Fibroblast of the aortic adventitia (primary cell): ENCODE results near the gene ARIH1. TPM values are rescaled to one million over a fixed set of nuclear protein-coding genes. Genes with fewer than 3 reads are reported as not detected.

Experiments
- DNase-seq: peaks from one replicate; pipeline ENCODE4 v3.0.0-alpha.2; 2010; ENCODE audit warnings: low read depth
- H3K4me3 ChIP-seq: 2 replicates; pipeline ENCODE4 v1.5.1; 2011; ENCODE audit warnings: low read depth, mild to moderate bottlenecking, control low read depth, low read length, moderate library complexity
- total RNA-seq: library from RNA; depleted of rRNA; stranded (reverse); fragments of >200 nt; gene quantifications from 2 replicates; pipeline ENCODE4 v1.2.3, GENCODE V29; 2012; ENCODE audit warnings: low replicate concordance
- TF ChIP-seq, protein P1 (sequence below): IDR thresholded peaks from 2 replicates; pipeline ENCODE4 v1.5.1; 2011; ENCODE audit warnings: mild to moderate bottlenecking, low read length, control low read depth, inconsistent platforms; ENCODE audit not compliant: insufficient read depth

ARIH1 gene
- total RNA-seq, 1 donor = 51.1 TPM

DNA sequence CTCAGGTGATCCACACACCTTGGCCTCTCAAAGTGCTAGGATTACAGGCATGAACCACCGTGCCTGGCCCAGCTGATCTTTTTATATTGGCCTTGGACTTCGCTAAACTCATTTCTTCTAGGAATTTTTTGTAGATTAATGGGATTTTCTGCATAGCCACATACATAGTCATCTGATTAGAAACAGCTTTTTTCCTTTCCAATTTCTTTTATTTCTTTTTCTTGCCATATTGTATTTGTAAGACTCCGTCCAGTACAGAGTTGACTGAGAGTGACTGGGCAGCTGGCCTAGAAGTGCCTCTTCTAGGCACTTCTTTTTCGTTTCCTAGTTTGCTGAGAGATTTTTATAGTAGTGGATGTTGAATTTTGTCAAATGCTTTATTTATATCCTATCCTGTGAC lies 37.4 kb downstream of the ARIH1 start:
- DNase-seq = peak; percentile 73

DNA sequence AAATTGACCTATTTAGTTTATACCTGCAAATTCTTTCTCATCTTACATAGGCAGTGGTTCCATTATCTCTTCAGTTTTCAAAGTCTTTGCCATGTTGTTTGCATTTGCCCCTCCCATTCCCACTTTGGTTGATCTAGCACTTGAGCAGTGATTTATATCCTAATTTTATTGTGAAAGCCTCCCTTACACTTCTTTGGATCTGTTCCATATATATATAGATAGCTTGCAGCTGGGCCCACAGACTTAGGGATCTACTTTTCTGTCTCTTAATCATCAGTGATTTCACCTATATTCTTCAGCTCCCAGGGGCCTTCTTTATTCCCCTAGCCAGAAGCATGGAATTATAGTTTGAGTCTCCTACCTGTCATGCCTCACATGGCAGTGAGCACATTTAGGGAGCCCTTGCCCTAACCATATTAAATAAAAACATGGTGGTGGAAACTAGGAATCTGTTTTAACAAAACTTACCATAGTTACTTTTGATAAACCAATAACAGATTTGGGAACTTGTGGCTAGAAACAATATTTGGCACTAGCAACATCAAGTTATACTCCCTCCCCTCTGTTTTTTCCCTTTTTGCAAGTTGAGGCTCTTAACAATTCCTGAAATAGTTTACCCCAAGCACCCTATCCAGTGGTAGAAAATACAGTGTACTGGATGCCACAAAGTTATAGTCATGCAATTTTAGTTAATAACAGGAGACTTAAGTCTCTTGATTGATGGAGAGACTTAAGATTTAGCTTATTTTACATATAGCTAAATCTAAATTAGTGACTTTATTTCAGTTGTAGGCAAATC lies 41.7 kb downstream of the ARIH1 start:
- TF ChIP-seq, protein P1, sequence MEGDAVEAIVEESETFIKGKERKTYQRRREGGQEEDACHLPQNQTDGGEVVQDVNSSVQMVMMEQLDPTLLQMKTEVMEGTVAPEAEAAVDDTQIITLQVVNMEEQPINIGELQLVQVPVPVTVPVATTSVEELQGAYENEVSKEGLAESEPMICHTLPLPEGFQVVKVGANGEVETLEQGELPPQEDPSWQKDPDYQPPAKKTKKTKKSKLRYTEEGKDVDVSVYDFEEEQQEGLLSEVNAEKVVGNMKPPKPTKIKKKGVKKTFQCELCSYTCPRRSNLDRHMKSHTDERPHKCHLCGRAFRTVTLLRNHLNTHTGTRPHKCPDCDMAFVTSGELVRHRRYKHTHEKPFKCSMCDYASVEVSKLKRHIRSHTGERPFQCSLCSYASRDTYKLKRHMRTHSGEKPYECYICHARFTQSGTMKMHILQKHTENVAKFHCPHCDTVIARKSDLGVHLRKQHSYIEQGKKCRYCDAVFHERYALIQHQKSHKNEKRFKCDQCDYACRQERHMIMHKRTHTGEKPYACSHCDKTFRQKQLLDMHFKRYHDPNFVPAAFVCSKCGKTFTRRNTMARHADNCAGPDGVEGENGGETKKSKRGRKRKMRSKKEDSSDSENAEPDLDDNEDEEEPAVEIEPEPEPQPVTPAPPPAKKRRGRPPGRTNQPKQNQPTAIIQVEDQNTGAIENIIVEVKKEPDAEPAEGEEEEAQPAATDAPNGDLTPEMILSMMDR = no peak
- no peak overlapping the region for H3K4me3 ChIP-seq
- DNase-seq = peak; percentile 25

More for the DNA sequence above, 37.4 kb downstream of the ARIH1 start:
- TF ChIP-seq, protein P1 = no peak
- no peak overlapping the region for H3K4me3 ChIP-seq

DNA sequence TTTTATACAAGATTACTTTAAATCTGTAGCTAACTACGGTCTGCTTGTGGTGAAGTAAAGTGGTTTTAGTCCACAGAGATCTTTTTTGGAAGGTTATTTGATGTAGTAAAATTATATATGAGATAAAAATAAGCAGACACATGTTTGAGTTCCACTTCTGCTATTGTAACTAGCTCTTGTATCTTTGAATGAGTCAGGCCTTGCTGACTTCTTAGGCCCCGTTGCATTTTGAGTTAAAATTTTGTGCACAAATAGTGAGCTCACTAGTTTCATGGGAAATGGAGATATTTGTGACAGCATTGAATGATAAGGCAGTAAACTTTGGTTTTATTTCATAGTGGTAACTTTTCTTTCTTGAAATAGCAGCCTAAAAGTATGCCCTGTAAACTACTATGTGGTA lies 42.6 kb downstream of the ARIH1 start:
- no peak overlapping the region for H3K4me3 ChIP-seq
- TF ChIP-seq, protein P1 = no peak
- no peak for DNase-seq

DNA sequence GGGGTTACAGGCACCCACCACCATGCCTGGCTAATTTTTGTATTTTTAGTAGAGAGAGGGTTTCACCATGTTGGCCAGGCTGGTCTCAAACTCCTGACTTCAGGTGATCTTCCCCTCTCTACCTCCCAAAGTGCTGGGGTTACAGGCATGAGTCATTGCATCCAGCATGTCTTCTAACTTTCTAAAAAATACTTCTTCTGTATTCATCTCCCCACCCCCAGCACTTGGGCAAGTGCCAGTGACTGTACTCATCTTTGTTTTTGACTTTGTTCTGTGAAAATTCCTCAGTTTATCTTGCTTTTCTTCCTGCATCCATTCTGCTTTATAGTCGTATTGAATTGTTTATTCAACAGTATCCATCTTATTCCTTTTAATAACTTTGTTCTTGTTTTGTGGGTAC lies 47.6 kb downstream of the ARIH1 start:
- DNase-seq = peak; percentile 8

DNA sequence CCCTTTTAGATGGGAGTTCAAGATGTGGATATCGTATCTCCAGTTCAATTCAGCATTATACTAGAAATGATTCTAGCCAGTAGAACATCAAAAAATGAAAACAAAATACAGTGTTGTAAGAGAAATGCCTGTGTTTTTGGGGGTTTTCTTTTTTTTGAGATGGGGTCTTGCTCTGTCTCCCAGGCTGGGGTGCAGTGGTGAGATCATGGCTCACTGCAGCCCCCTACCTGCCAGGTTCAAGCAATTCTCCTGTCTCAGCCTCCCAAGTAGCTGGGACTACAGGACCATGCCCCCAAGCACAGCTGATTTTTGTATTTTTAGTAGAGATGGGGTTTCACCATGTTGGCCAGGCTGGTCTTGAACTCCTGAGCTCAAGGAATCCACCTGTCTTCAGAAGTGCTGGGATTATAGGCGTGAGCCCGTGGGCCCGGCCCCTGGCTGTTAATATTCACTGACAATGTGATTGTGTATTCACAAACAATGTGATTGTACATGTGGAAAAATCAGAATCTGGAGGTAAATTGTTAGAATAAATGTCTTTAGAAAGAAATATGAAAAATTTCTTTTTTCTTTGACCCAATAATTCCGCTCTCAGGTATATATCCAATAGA lies 59.0 kb downstream of the ARIH1 start:
- DNase-seq = no peak
- TF ChIP-seq, protein P1 = peak; percentile 36
- no peak overlapping the region for H3K4me3 ChIP-seq

More for the DNA sequence above, 47.6 kb downstream of the ARIH1 start:
- H3K4me3 ChIP-seq = no peak overlapping the region
- TF ChIP-seq, protein P1 = no peak

DNA sequence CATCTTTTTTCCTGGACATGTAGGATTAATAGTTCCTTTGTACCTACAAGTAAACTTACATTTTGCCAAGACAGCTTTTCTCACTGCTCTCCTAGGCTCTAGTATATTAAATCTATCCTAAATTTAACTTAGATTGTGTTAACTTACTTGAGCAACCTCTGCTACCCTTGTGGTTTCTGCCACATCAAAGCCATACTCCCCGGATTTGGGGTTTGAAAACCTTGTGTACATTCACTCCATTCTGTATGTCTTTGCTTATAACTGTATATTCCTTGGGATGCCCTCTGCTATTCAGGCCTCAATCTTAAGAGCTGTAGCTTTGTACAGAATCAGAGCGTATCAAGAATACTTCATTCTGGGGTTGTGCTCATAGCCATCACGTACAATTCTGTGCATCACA lies 60.4 kb downstream of the ARIH1 start:
- TF ChIP-seq, protein P1 = no peak
- no peak for DNase-seq

DNA sequence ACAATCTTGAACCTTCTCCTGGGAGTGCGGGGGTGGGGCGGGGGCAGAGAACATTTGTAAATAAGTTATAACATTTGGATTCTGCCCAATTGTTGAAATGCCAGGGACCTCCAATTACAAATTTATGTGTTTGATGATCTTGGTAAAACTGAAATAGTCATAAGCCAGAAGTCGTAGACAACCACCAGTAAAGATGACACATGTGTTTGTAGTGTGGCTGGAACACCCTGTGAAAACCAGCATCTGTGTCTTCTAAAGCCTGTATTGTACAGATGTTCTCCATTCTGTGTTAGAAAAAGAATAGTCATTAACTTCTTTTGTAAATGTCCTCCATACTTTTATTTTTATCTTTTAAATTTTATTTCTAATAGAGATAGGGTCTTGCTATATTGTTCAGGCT lies 61.8 kb downstream of the ARIH1 start:
- TF ChIP-seq, protein P1 = no peak
- no peak overlapping the region for H3K4me3 ChIP-seq
- no peak for DNase-seq

More for the DNA sequence above, 60.4 kb downstream of the ARIH1 start:
- no peak overlapping the region for H3K4me3 ChIP-seq
